BE2C (cell line): ENCODE data around the gene KIF5C.

ENCODE experiments used
- DNase-seq: peaks from one replicate; pipeline ENCODE4 v3.0.0-alpha.2; 2020
- H3K27me3 ChIP-seq: fragments of 250-450 bp; sonication (Bioruptor Pico); 2 replicates; pipeline ENCODE4 v1.5.1; 2020; ENCODE audit warnings: mild to moderate bottlenecking
- H3K36me3 ChIP-seq: fragments of 250-450 bp; sonication (Bioruptor Pico); 2 replicates; pipeline ENCODE4 v1.5.1; 2020; ENCODE audit warnings: mild to moderate bottlenecking
- H3K4me1 ChIP-seq: fragments of 250-450 bp; sonication (Bioruptor Pico); 2 replicates; pipeline ENCODE4 v1.5.1; 2020
- H3K4me3 ChIP-seq: 2 replicates; pipeline ENCODE4 v1.5.1; 2011; ENCODE audit warnings: low read depth, low read length
- H3K9me3 ChIP-seq: fragments of 250-450 bp; sonication (Bioruptor Pico); 2 replicates; pipeline ENCODE4 v1.5.1; 2020
- TF ChIP-seq, protein P1 (sequence below): IDR thresholded peaks from 2 replicates; pipeline ENCODE4 v1.5.1; 2012; ENCODE audit warnings: mild to moderate bottlenecking, low read depth, low read length

KIF5C gene

GRCh38 chr2:148982282-148982681 is 107.3 kb downstream of the KIF5C start:
- peaks cover 6% of the 10 kb centered on the region; the same call in 1 of the 2 replicates for H3K36me3 ChIP-seq
- H3K9me3 ChIP-seq = no peaks in the 10 kb centered on the region
- DNase-seq = no peak
- H3K4me3 ChIP-seq = no peak overlapping the region
- TF ChIP-seq, protein P1, sequence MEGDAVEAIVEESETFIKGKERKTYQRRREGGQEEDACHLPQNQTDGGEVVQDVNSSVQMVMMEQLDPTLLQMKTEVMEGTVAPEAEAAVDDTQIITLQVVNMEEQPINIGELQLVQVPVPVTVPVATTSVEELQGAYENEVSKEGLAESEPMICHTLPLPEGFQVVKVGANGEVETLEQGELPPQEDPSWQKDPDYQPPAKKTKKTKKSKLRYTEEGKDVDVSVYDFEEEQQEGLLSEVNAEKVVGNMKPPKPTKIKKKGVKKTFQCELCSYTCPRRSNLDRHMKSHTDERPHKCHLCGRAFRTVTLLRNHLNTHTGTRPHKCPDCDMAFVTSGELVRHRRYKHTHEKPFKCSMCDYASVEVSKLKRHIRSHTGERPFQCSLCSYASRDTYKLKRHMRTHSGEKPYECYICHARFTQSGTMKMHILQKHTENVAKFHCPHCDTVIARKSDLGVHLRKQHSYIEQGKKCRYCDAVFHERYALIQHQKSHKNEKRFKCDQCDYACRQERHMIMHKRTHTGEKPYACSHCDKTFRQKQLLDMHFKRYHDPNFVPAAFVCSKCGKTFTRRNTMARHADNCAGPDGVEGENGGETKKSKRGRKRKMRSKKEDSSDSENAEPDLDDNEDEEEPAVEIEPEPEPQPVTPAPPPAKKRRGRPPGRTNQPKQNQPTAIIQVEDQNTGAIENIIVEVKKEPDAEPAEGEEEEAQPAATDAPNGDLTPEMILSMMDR = no peak
- H3K27me3 ChIP-seq = no peaks in the 10 kb centered on the region
- no peaks in the 10 kb centered on the region for H3K4me1 ChIP-seq

DNA sequence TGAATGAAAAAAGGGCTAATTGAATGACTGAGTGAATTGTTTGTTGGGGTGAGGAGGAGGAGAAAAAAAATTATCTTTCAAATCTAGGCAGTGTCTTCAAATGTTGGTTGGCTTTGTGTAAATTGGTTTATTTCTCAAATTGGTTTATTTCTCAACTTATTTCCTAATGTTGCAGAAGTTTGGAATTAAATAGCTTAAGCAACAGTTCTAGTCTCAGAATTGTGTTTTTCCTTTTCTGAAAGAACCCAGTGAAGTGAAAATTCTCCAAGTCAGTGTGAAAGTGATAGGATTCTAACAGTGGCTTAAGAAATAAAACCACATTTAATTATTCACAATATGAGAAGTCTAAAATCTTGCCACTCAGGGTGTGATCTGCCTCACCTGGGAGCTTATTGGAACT is 108.9 kb downstream of the KIF5C start:
- no peak for DNase-seq
- Histone ChIP-seq H3K4me3 (no peak overlapping the region), H3K4me1 (no peaks in the 10 kb centered on the region), H3K36me3 (peaks cover 6% of the 10 kb centered on the region; the same call in 1 of the 2 replicates), H3K27me3 (no peaks in the 10 kb centered on the region), H3K9me3 (no peaks in the 10 kb centered on the region)
- TF ChIP-seq, protein P1 = no peak

GRCh38 chr2:148984449-148984848 is 109.4 kb downstream of the KIF5C start:
- no peak for DNase-seq
- no peaks in the 10 kb centered on the region for H3K9me3 ChIP-seq
- H3K36me3 ChIP-seq = peaks cover 6% of the 10 kb centered on the region; the same call in 1 of the 2 replicates
- no peaks in the 10 kb centered on the region for H3K27me3 ChIP-seq
- H3K4me1 ChIP-seq = no peaks in the 10 kb centered on the region
- TF ChIP-seq, protein P1 = no peak
- no peak overlapping the region for H3K4me3 ChIP-seq

DNA sequence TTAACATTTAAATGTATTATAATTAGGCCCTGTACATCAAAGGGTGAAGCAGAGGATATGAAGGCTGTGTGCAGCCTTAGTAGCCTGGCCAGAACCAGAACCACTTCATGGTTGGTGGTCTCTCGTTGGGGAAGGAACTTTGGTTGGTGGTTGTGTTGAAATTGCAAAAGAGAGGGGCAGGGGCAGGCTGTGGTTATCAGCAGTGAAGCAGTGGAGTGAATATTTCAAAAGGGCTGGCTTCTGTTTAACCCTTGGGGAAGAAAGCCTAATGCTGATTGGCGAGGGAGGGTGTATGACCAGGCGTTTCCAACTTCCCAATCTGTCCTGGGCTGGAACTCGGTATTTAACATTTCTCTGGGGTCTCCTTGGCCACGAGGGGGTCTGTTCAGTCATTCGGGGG is 112.3 kb downstream of the KIF5C start:
- H3K4me1 ChIP-seq = no peaks in the 10 kb centered on the region
- no peak for DNase-seq
- no peak overlapping the region for H3K4me3 ChIP-seq
- TF ChIP-seq, protein P1 = no peak
- no peaks in the 10 kb centered on the region for H3K9me3 ChIP-seq
- H3K36me3 ChIP-seq = 0 out of 2 replicates have a peak, but pooled peaks cover 3% of the 10 kb centered on the region
- H3K27me3 ChIP-seq = no peaks in the 10 kb centered on the region

DNA sequence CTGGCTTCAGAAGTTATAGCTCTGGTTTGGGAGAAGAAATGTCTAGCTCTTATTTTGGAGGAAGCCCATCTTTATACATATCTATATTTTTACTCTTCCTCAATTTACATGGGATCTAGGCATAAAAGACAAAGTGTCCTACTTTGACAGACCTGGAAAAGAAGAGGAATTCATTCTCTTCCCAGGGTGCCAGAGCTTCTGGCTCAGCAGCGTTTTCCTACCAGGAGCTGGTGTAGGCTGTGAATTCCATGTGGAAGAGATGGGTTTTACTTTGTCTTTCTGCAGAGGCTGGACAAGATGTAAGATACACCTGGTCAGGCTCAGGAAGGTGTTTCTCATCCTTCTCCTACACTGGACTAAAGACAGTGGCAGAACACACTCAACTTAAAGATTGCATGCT is 113.3 kb downstream of the KIF5C start:
- Histone ChIP-seq H3K4me3 (no peak overlapping the region), H3K4me1 (no peaks in the 10 kb centered on the region), H3K9me3 (no peaks in the 10 kb centered on the region), H3K27me3 (no peaks in the 10 kb centered on the region), H3K36me3 (0 out of 2 replicates have a peak, but pooled peaks cover 3% of the 10 kb centered on the region)
- no peak for DNase-seq
- TF ChIP-seq, protein P1 = no peak

- Histone ChIP-seq H3K4me1 (no peaks in the 10 kb centered on the region), H3K9me3 (no peaks in the 10 kb centered on the region), H3K4me3 (no peak overlapping the region), H3K36me3 (no peaks in the 10 kb centered on the region), H3K27me3 (no peaks in the 10 kb centered on the region)
- peak; percentile 45 for DNase-seq
- TF ChIP-seq, protein P1 = peak; percentile 58
These were observed 115.0 kb downstream of the KIF5C start for GRCh38 chr2:148989882-148990493.
